Amygdala (tissue), 56 donors: ENCODE data around the gene HBM.

Experiments
- DNase-seq, 56 donors: peaks; one replicate each; lab custom pipeline; 2025; lab: John Stamatoyannopoulos, UW

HBM gene, protein sequence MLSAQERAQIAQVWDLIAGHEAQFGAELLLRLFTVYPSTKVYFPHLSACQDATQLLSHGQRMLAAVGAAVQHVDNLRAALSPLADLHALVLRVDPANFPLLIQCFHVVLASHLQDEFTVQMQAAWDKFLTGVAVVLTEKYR

GRCh38 chr16:165539-166374, at the start of gene HBM:
TSS of gene HBM (plus strand) at chr16:165978. CDS start at chr16:165998, 20 bp downstream.
- DNase-seq = no peak

GRCh38 chr16:116015-116414, 49.8 kb upstream of the HBM start:
- DNase-seq = no peak

DNA sequence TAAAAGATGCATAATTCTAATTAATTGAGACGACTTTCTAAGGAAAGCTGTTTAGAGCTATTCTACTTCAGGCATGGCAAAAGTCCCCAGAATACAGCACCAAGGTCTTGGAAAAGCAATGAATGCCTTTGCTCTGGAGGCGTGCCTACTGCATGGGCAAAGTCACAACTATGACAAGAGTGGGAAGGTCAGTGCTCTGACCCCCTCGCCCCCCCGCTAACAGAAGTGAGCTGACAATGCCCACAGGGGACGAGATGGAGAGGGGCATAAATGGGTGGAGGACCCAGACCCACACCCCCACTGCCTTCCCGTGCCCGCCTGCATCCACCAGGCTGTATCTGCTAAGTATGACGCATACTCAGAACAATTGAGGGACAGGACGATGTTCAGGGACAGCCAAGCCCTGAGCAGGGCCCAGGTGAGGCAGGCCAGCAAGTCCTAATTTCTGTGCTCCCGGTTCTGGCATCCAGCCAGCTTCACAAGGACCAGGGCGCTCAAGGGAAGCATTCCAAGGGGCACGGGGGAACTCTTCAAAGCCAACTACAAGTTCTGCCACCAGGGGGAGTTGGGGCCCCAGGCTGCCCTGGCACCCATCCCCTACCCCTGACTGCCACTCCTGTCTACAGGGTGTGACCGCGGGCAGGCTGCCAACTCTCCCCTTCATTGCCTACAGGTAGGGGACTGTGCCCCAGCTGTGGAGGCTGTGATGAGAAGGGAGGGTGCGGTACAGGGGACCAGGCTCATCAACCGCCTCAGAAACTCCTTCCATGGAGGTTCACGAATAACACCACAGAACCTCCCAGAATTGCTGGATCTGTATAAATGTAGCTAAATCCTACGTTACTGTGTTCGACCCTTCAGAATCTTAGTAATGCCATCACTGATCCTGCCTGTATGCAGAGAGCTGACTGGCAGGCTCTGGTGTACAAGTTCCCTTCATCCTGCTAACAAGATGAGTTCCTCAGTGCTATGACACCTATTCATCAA, 48.1 kb upstream of the HBM start:
- peak in 14 of 56 donors; percentile 5 to 69 (median 24) for DNase-seq

- DNase-seq = no peak
Observed at GRCh38 chr16:118857-119256, 46.9 kb upstream of the HBM start.

- no peak for DNase-seq
Observed at GRCh38 chr16:119295-119694, 46.5 kb upstream of the HBM start.

- DNase-seq = no peak
Observed at GRCh38 chr16:119835-120491, 45.8 kb upstream of the HBM start.

DNA sequence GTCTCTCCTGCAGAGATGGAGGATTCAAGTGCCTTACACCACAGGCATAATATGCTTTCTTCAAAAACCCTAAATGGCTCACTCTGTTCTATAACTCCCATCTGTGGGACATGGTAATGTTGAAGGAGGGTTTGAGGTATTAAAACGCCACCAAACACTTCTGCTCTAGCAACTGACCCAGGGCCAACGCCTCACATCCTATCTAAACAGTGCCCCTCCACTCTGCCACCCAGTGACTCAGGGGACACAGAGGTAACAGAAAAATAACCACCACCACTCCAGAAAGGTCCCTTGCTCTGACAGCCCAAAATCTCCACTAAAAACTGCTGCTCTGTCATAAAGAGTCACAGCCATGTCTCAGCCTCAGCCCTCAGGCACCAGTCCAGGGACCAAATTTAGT, 45.0 kb upstream of the HBM start:
- no peak for DNase-seq

GRCh38 chr16:122361-122760, 43.4 kb upstream of the HBM start:
- DNase-seq = no peak

- peak in 2 of 56 donors; percentile 3 to 5 for DNase-seq
Observed at GRCh38 chr16:123558-124350, 42.0 kb upstream of the HBM start.

DNA sequence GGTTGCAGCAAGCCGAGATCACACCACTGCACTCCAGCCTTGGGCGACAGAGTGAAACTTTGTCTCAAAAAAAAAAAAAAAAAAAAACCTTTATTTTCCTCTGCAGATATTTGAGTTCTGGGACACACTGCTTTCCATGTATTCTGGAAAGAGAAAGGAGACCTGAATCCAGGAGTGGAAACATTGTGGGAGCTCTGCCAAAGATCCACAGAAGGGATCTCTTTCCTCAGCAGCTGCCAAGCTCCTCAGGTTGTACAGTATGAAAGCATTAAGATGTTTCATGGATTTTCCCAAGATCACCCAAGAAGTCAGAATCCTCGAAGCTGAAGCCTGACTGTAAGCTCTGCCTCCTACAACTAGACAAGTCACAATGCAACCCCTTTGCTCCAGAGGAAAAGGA, 40.8 kb upstream of the HBM start:
- no peak for DNase-seq

DNA sequence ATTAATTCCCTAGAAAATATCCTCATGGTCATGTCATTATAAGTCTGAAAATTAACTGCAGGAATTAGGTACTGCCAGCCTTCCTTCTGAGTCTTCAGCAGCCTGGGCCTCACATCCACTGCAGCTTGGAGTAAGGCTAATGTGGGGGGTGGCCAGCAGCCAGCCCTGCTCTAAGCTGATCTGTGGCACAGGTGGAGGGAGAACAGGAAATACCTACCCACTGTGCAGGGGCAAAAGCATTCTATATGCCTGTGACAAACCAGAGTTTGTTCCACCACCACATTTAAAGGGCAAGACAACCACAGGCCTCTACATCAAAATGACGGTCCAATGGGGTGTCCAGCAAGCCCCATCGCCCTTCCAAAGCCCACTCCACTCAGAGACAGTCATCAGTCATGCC, 36.7 kb upstream of the HBM start:
- no peak for DNase-seq

- DNase-seq = no peak
Observed at GRCh38 chr16:130533-131173, 35.1 kb upstream of the HBM start.

- no peak for DNase-seq
Observed at GRCh38 chr16:132120-132519, 33.7 kb upstream of the HBM start.

DNA sequence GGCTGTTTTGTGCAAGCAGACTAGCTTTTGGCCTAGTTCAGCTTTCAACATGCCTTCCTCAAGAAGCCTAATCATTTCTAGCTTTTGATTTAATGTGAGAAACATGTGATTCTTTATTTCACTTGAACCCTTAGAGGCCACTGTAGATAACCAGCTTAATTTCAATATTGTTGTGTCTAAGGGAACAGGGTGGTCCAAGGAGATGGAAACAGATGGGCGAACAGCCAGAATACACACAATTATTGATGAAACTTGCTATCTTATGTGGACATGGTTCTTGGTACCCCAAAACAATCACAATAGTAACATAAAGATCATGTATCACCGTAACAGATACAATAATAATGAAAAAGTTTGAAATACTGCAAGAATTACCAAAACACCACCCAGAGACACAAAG, 32.1 kb upstream of the HBM start:
- no peak for DNase-seq

- DNase-seq = peak in 6 of 56 donors; percentile 7 to 49 (median 16)
Observed at GRCh38 chr16:138049-138417, 27.7 kb upstream of the HBM start.

DNA sequence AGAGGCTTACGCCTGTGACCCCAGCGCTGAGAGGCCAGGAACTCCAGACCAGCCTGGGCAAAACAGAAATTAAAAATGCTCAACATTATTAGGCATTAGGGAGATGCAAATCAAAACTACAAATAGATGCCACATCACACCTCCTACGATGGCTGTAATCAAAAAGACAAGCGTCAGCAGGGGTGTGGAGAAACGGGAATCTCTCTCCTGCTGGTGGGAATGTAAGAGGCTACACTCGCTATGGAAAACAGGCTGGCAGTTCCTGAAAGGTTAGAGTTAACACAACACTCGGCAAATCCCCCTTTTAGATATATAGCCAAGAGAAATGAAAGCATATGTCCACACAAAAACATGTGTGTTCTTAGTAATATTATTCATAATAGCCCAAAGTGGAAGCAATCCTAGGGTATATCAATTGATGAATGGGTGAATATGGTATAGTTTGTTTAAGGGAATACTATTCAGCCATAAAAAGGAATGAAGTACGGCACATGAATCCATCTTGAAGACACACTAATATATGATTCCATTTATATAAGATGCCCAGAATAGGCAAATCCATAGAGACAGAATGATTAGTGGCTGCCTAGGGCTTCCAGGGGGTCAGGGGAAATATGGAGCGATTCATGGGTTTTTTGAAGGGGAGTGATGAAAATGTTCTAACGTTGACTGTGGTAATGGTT, 25.5 kb upstream of the HBM start:
- DNase-seq = no peak

GRCh38 chr16:142405-142967, 23.3 kb upstream of the HBM start:
- DNase-seq = peak in 17 of 56 donors; percentile 8 to 39 (median 15)

GRCh38 chr16:143047-143446, 22.7 kb upstream of the HBM start:
- no peak for DNase-seq
